Middle frontal gyrus (tissue), 1 donor: ENCODE data around the gene ERBB4.
"Not testable (repeated sequence)": the region's sequence is repeated elsewhere in the genome, so short reads cannot be mapped to it uniquely, and the experiment has no call there.

Experiments used
- DNase-seq: peaks from one replicate; pipeline ENCODE4 v3.0.0-alpha.2; 2015; ENCODE audit warnings: low spot score; ENCODE audit errors: extremely low spot score

The ERBB4 gene

DNA sequence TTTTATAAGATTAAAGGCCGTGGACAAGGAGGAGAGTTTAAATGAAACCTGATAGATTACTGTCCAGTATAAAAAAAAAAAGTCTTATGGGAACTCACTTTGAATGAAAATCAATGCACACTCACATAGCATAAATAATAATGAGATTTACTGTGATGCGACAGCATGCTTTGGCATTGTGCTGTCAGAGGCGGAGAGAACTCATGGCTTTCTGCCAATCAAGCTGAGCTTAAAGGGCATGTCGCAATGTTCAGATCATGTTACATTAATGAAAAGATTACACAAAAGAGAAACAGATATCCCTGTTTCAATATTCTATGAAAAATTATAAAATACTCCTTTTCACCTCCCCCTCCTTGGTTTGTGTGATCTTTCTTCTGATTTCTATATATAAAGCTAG lies 310.8 kb downstream of the ERBB4 start:
- no peak for DNase-seq

DNA sequence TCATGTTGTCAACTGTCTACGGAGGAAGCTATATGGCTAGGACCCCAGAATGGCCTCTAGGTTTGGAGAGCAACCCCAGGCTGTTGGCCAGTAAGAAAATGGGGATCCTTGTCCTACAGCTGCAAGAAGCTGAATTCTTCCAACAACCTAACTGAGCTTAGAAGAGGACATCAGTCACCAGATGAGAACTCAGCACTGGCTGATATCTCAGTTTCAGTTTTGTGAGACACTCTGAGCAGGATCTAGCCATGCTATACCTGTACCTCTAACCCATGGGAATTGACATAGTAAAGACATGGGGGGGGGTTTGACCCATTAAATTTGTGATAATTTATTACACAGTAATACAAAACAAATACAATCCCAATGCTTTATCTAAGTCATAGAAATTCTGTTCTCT lies 312.5 kb downstream of the ERBB4 start:
- DNase-seq, result no peak

DNA sequence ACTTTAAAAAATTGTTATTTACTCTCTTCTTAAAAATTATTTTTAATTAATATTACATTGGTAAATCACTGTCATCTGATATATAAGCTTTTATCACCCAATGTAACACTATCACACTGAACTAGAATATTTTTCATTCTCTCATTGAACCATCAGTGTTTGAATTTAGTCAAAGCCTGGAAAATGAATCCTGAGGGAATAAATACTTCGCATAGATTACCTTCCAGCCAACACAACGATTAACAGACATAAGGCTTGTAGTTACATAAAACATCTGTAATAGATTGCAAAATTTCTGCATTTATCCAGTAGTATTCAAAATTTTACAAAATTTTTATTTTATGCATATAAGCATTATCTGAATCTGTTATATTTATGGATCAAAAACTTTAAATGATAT lies 314.9 kb downstream of the ERBB4 start:
- DNase-seq, result no peak

DNA sequence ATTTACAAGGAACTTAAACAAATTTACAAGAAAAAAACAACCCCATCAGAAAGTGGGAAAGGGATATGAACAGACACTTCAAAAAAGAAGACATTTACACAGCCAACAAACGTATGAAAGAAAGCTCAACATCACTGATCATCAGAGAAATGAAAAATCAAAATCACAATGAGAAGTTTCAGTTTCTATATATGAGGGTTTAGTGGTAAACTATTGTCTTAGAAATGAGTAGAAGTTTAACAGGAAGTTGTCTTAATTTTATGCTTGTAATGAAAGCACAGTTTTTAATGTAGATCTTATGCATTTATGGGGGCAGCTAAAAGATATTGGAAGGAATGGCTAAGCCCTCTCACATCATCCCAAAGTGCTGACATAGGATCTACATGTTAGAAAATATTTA lies 325.4 kb downstream of the ERBB4 start:
- no peak for DNase-seq

DNA sequence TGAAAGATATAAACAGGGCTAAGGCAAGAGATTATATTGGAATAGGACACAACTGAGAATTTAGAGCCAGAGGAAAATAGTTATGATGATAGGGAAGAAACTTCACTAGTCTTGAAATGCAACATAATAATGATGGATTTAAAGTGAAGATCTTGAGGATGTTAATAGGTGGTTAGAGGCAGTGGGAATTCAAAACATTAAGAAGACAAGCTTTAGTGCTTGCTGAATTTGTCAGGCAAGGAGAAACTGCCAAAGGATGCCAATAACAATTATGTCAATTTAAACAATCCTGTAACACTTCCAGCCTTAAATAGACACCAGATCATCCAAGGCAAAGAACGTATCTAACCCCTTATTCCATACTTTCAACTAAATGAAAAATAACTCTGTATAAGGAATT lies 330.1 kb downstream of the ERBB4 start:
- no peak for DNase-seq

DNA sequence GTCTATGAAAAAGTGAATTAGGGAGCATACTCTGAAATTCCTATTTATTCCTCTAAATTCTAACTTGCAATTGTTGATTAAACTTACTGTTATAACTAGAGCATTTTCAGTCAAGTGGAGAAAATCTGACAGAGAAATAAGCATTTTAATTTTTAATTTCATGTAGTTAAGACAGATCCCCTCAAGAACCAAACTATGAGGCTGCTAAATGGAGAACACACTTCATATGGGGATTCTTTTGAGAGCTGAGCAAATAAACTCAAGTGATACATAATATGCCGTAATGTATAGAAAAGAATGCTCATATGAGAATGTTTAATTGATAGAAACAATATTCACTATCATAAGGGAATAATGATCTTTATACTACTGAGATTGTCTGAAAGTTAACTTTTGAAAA lies 340.8 kb downstream of the ERBB4 start:
- DNase-seq, result no peak

DNA sequence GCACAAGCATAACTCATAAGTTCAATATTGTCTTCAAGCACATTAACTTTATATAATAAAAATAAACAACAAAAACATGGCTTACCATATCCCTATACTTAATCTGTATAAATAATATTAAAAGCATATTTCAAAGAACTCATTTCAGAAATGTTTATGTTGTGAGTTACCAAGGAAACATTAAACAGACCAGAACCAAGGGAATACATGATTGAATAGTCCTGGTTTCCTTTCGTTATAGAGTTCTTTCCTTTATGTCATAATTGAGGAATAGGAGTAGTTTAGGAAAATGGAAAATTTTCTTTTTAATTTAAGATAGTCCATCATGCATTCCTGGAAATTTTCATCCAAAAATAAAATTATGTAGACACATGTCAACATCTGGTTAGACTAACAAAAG lies 343.0 kb downstream of the ERBB4 start:
- no peak for DNase-seq

DNA sequence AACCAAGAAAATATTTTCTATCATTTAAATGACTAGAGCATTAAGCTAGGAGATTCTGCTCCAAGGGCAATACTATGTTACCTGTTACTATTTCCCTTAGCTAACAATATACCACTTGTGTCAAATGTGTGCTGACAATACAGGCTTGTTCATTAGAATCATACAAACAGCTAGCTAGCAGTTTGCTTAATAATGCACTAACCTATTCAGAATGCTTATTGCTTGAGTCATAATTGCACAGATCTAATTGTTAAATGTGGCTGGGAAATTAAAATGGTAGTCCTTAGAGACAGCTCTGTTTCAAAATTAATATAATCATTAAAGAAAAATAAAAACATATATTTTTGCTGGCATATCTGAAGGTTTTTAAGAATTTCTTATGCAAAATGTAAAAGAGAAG lies 344.2 kb downstream of the ERBB4 start:
- DNase-seq, result no peak

DNA sequence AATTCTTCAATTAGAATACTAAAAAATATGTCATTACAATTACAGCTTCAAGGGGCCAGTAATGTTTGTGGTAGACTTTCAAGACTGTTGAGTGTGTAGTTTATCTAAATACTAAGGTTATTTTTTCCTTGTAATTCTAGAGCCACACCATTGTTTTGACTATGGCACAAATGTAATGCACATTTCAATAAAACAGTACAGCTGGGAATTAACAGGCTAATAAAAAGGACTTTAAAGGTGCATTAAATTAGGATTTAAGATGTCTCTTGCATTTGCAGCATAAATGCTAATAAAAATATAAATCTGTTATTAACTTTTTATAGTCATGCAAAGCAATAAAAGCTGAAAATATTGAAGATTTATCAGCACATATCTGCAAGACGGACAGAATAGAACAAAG lies 344.8 kb downstream of the ERBB4 start:
- no peak for DNase-seq

DNA sequence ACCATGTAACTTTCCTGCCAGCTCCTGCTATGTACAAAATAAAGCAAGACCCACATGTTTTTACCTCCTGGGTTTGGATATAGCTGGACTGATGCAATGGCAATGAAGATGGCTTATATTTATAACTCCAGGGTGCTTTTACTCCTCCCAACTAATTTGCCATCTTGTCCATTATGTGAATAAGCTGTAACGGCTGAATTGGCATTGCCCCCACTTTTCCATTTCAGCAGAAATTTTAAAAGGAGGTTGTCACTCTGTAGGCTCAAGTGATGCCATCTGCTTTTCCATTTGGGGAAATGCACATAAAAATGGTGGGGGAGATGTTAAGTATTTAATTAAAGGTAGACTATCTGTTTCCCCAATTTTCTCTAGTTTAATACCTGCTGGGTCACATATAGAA lies 345.5 kb downstream of the ERBB4 start:
- no peak for DNase-seq

DNA sequence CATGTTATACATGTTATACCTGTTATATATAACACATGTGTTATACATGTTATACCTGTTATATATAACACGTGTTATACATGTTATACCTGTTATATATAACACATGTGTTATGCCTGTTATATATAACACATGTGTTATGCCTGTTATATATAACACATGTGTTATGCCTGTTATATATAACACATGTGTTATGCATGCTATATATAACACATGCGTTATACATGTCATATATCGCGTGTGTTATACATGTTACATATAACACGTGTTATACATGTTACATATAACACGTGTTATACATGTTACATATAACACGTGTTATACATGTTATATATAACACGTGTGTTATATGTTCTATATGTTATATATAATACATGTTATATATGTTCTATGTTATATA lies 347.2 kb downstream of the ERBB4 start:
- DNase-seq, result not testable (repeated sequence)

DNA sequence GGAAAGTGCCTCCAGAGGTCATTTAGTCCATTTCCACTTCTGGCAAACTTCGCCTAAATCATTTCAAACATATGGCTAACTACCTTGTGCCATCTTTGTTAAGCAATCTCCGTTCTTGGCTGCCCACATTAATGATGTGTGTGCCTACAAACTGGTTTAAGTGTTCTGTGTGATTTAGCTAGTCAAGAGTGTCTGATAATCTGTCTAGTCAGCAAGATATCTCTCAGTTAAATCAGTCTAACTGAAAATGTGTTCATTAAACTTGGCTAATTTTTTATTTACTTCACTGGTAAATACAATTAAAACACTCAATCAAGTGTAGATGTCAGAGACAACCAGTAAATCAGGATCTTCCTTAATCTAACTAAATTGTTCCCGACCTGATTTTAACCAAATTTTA lies 352.4 kb downstream of the ERBB4 start:
- DNase-seq, result no peak

DNA sequence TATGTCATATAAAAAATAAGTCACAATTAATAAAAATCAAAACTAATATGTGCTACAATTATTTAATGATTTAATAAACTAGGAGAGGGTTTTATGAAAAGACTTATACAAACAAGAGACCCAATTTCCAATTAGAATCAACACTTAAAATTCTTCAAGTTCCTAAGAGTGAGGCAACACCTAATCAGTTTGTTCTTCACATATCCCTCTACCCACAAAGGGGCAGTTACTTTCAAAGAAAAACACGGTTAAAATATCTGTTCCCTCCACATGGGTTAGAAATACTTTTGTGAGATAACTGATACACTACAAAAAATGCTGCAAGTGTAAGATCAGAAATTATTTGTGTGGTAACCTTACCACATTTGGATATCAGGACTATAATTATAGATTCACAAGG lies 357.0 kb downstream of the ERBB4 start:
- no peak for DNase-seq

DNA sequence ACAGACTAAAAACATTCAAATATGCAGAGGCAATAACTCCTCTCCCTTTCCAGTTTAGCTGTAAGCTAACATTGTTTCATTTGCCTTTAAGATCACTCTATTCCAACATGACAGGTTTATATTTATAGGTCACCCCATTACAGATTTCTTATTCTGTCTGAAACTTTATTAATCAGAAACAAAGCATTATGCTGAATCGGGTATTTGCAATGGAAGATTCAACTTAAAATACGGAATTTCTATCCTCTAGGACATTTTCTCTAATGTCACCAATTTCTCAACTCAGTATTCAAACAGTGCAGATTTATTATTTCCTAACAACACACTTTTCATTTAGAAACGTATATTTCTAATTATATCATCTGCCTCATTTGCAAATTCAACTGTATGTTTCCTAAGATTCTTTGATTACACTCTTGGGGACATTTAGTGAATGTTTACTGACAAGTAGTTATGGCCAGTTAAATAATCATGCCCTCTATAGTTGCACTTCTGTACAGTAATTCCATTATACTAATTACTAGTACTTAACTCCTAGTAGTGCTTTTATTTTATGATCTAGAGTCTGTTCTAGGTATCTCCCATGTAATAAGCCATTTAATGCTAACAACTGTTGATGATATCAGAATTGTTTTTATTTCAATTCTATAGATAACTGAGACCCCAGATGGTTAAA lies 358.1 kb downstream of the ERBB4 start:
- no peak for DNase-seq

DNA sequence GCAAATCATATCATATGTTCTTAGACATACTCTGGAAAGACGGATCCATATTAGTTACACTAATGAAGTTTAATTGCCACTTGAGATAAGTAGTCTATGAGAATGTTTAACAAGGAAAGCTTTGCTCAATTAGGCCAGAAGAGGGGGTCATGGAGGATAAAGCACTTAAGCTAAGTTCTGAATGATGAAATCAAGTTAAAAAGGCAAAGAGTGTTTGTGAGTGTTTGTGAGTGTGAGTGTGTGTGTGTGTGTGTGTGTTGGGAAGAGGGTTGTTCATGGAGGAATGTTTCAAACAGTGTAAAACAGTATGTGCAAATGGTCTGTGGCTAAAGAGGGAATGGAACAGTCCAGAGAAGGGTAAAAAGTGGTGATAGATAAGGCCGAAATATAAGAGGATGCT lies 360.9 kb downstream of the ERBB4 start:
- no peak for DNase-seq

DNA sequence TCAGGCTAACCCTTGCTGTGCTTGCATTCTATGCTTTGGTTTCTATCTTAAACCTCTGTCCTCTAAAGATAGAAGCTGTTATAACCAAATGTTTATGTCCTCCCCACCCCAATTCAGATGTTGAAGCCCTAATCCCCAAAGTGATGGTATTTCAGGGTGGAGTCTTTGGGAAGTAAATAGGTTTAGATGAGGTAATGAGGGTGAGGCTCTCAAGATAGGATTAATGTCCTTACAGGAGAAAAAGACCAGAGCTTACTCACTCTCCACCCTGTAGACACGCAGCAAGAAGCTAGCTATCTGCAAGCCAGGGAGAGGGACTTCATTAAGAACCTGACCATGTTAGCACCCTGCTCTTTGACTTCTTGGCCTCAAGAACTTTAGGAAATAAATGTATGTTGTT lies 362.5 kb downstream of the ERBB4 start:
- no peak for DNase-seq

DNA sequence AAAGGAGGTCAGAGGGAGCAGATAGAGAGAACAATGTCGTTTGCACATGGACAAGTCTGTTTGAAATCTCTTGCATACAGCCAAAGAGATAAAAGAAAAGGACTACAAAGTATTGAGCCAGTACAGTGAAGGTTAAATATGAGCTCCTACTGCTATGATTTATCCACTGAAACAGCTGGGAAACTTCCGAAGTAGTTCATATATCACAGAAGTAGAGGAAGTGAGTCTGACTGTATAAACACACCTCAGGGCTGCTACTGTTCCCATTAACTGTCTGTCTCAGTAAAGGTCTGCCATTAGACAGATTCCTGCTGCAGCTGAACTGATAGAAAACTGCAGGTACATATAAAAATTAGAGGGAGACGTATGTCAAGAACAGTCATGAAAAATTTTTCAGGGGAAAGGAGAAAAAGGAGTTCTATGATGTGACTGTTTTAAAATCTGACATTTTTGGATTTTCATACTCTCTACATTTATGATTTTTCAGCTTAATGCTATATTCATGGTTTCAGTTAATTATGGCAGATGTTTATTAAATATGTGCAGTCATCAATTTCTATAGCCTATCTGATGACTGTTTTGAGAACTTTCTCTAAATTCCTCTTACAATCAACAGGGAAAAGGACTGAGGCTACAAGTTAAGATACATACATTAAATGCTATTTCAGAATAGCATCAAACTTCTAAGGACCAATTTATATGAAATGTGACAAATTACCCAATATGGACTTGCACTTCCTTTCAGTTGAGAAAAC lies 364.7 kb downstream of the ERBB4 start:
- DNase-seq, result no peak

DNA sequence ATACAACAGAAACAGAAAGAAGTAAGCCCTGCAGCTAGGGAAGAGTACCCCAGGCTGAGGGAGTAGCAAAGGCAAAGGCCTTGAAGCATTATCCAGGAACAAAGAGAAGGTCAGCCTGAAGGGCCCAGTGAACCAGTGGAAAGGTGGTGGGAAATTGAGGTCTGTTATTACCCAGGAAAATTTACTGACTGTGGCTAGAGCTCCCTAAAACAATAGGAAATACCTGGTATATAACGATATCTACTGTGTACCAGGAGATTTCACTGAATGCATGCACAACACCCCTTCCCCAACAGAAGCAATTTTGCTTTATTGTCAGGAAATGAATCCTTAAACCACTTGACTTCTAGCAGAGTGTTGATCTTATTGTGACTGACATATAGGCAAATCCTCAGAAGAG lies 365.3 kb downstream of the ERBB4 start:
- no peak for DNase-seq

DNA sequence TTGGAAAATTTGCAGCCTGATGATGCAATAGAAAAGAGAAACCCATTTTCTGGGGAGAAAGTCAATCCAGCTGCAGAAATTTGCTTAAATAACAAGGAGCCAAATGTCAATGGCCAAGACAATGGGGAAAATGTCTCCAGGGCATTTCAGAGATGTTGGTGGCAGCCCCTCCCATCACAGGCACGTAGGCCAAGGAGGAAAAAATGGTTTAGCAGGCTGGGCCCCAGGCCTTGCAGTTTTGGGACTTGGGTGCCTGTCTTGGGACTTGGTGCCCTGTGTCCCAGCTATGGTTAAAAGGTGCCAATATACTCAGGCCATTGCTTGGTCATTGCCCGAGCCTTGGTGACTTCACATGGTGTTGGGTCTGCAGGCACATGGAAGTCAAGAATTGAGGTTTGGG lies 368.2 kb downstream of the ERBB4 start:
- no peak for DNase-seq

DNA sequence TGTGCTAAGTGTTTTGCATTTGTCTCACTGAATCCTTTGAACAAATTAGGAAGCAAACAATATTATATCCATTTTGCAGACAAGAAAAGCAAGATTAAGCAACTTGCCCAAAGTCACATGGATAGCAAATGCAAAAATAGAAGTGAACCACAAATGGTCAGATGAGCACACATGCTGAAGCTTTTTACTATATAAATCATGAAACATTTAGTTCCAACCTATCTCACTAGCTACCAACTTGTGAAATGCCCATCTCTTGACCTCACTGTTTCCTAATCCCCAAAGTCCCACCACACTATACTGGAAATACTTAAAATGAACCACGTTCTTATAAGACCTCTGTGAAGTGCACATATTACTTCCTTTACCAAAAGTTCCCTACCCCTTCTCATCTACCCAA lies 380.5 kb downstream of the ERBB4 start:
- DNase-seq, result no peak

DNA sequence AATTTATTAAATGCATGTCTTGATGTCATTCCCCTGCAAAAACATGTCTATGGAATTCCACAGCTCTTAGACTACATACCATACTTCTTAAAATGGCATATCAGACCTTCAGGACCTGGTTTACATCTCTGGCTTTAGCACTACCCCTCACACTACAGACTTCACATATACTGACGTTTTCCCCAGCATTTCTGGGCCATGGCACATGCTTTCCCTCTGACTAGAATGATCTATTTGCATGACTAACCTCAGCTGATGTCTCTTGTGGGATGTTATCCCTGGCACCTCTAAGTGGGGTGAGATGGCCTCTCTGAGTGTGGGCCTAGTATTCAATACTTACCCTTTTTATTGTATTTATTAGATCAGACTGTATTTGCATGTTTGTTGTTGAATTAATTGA lies 381.6 kb downstream of the ERBB4 start:
- DNase-seq, result no peak

DNA sequence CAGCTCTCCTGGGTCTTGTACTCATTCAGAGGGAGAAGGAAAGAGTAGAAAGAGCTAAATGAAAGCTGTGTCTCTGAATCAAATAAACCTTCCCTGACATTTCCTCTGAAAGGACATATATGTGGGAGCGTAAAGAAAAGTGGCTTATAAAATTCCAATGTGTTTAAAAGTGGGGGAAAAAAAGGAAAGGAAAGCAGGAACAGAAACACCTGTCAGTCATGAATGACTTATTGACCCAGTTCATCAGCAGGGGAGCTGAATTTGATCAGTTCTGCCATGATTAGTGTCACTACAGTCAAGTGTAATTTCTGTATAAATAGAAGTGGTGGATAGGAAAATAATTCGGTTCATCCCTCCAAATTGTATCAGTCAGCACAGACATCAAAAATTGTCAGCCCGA lies 382.5 kb downstream of the ERBB4 start:
- no peak for DNase-seq

DNA sequence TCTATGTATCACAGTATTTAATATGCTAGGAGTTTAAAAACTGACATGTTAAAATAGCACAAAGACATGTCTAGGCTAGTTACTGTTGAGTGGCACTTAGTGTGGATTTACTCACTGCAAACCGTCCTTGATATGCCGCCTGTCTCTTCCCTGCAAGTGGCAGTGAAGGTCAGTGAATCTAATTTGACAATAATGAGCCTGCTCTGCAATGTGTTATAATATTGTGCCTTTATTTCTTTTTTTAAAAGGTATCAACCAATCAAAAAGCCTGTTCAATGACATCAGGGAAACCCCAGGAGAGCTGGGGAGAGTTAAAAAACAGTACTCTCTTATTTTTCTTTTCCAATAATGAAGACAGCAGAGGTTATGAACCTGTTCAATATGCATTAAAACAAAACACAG lies 384.1 kb downstream of the ERBB4 start:
- no peak for DNase-seq
